K562 (cell line): ENCODE measurements around the gene GAMT. TPM values are rescaled to one million over a fixed set of nuclear protein-coding genes. Genes with fewer than 3 reads are reported as not detected.
A peak's percentile ranks its signal among the peaks of the same experiment; 100 is the strongest.

ENCODE experiments used
- ATAC-seq: fragments of 200-7000 bp; cut with Tn5 transposase; 3 replicates; pipeline ENCODE4 v1.9.1; 2020; ENCODE audit warnings: moderate library complexity
- BruUV-seq: library from RNA; stranded (reverse); fragments of 400-500 nt; replicated peaks from 2 replicates; lab custom pipeline; 2021; lab: Mats Ljungman, UMichigan
- CTCF ChIA-PET: fragments of 300-600 bp; formaldehyde crosslinking; extraction: SDS; loops from one replicate; lab custom pipeline; 2021; ENCODE audit warnings: low intra/inter-chr PET ratio; lab: Yijun Ruan, JAX
- POLR2A ChIA-PET: fragments of 300-600, 350-650 bp; sonication (Branson Sonifier 250); formaldehyde crosslinking; extraction: SDS; loops from one replicate; lab custom pipeline; 2021; ENCODE audit warnings: antibody characterized with exemption, inconsistent platforms; lab: Yijun Ruan, JAX
- DNase-seq, 4 experiments: peaks; one replicate each; pipeline versions ENCODE4 v3.0.0 to v3.0.0-alpha.2; 2011 to 2018; ENCODE audit warnings: low spot score in 3 of 4, mixed read lengths in 3 of 4; ENCODE audit errors: extremely low read depth in 1 of 4
- FAIRE-seq: peaks from 2 replicates; lab custom pipeline; 2011; peaks lifted over from hg19 to GRCh38; lab: Jason Lieb, UNC
- H2AFZ ChIP-seq: 2 replicates; pipeline ENCODE4 v1.6.0; 2011; ENCODE audit warnings: low read depth, low read length, control low read depth, inconsistent platforms
- H3K27ac ChIP-seq: fragments of 200-600 bp; 3 replicates; pipeline ENCODE4 v1.8.0; 2011; ENCODE audit warnings: low read depth, mild to moderate bottlenecking, control low read depth, inconsistent platforms, low read length, moderate library complexity, mixed read lengths; ENCODE audit errors: extremely low read depth
- H3K27me3 ChIP-seq, 2 experiments: fragments of 300-600 bp in 1 of 2; 2 replicates in 1 of 2; 3 replicates in 1 of 2; pipeline versions ENCODE4 v1.6.0 to v1.8.0; 2011; ENCODE audit warnings: inconsistent platforms in 2 of 2, low read length in 2 of 2, mild to moderate bottlenecking in 1 of 2, mixed read lengths in 1 of 2, moderate library complexity in 1 of 2; ENCODE audit not compliant: control insufficient read depth in 2 of 2, insufficient read depth in 2 of 2
- H3K36me3 ChIP-seq: fragments of 300-600 bp; 3 replicates; pipeline ENCODE4 v1.8.0; 2011; ENCODE audit warnings: mild to moderate bottlenecking, low read length, inconsistent platforms; ENCODE audit not compliant: control insufficient read depth, insufficient read depth
- H3K4me1 ChIP-seq, 2 experiments: fragments of 200-600 bp in 1 of 2; replicated peaks in 1 of 2; 2 replicates in 1 of 2; 3 replicates in 1 of 2; pipeline versions ENCODE4 v1.5.1 to v1.8.0; 2011; ENCODE audit warnings: inconsistent platforms in 2 of 2, low read length in 2 of 2, mild to moderate bottlenecking in 1 of 2, mixed read lengths in 1 of 2, moderate library complexity in 1 of 2; ENCODE audit not compliant: control insufficient read depth in 2 of 2, insufficient read depth in 2 of 2
- H3K4me2 ChIP-seq: 2 replicates; pipeline ENCODE4 v1.6.1; 2011; ENCODE audit warnings: low read length, control low read depth, inconsistent platforms, mixed read lengths; ENCODE audit not compliant: insufficient read depth
- H3K4me3 ChIP-seq: fragments of 200-600 bp; sonication (generic), shearing (Covaris generic); 2 replicates; pipeline ENCODE4 v1.5.1; 2016; ENCODE audit warnings: control low read depth, inconsistent platforms
- H3K79me2 ChIP-seq: fragments of 200-600 bp; 3 replicates; pipeline ENCODE4 v1.8.0; 2011; ENCODE audit warnings: low read length, inconsistent platforms; ENCODE audit not compliant: control insufficient read depth, insufficient read depth
- H3K9ac ChIP-seq, 2 experiments: 2 replicates each; pipeline versions ENCODE4 v1.6.0 to v1.6.1; 2011; ENCODE audit warnings: low read depth in 2 of 2, low read length in 2 of 2, control low read depth in 1 of 2, inconsistent platforms in 1 of 2, mild to moderate bottlenecking in 1 of 2, mixed read lengths in 1 of 2; ENCODE audit not compliant: insufficient read depth in 1 of 2
- H3K9me1 ChIP-seq: one replicate; pipeline ENCODE4 v1.6.0; 2011; ENCODE audit warnings: inconsistent platforms, mild to moderate bottlenecking, low read length, moderate library complexity; ENCODE audit not compliant: control insufficient read depth, insufficient read depth
- H3K9me3 ChIP-seq: replicated peaks from 2 replicates; pipeline ENCODE4 v1.5.1; 2011; ENCODE audit warnings: low read depth, low read length, inconsistent platforms; ENCODE audit not compliant: control insufficient read depth, insufficient read depth
- H4K20me1 ChIP-seq: replicated peaks from 2 replicates; pipeline ENCODE4 v1.6.1; 2011; ENCODE audit warnings: low read length, inconsistent platforms, mixed read lengths; ENCODE audit not compliant: control insufficient read depth, insufficient read depth
- E2F3 ChIP-seq: fragments of 250-450 bp; sonication (Bioruptor Pico); IDR thresholded peaks from 2 replicates; pipeline ENCODE4 v1.4.0; 2020; ENCODE audit warnings: mild to moderate bottlenecking
- GABPB1 ChIP-seq: sonication (generic); formaldehyde crosslinking; IDR thresholded peaks from 2 replicates; pipeline ENCODE4 v1.8.0; 2022; ENCODE audit warnings: mild to moderate bottlenecking, missing genetic modification reagents
- MAX ChIP-seq: sonication (generic); formaldehyde crosslinking; IDR thresholded peaks from 2 replicates; pipeline ENCODE4 v1.9.0; 2022; ENCODE audit warnings: mild to moderate bottlenecking, missing genetic modification reagents
- NR2C1 ChIP-seq, 2 experiments: fragments of 450-650 bp; IDR thresholded peaks; 2 replicates each; pipeline ENCODE4 v1.6.1; 2017; ENCODE audit warnings: mild to moderate bottlenecking in 2 of 2, antibody characterized with exemption in 1 of 2, inconsistent platforms in 1 of 2, missing compliant biosample characterization in 1 of 2, missing genetic modification characterization in 1 of 2
- POLR2B ChIP-seq: fragments of 450-650 bp; IDR thresholded peaks from 2 replicates; pipeline ENCODE4 v1.6.1; 2018; ENCODE audit warnings: low read depth; ENCODE audit not compliant: partially characterized antibody
- POLR2G ChIP-seq: fragments of 200-400 bp; formaldehyde crosslinking; IDR thresholded peaks from 2 replicates; pipeline ENCODE4 v1.6.1; 2017; ENCODE audit warnings: low read depth, mild to moderate bottlenecking, antibody characterized with exemption, low read length, moderate library complexity
- TCF15 ChIP-seq: fragments of 250-450 bp; sonication (Bioruptor Pico); IDR thresholded peaks from 2 replicates; pipeline ENCODE4 v1.8.0; 2022; ENCODE audit warnings: moderate library complexity, mild to moderate bottlenecking, inconsistent platforms
- ZNF740 ChIP-seq, 3 experiments: fragments of 200-800 bp in 1 of 3; sonication (Bioruptor generic) in 1 of 3; sonication (generic) in 1 of 3; formaldehyde crosslinking in 1 of 3; IDR thresholded peaks; 2 replicates each; pipeline versions ENCODE4 v1.6.1 to v1.8.0; 2016 to 2022; ENCODE audit warnings: mild to moderate bottlenecking in 2 of 3, missing compliant biosample characterization in 2 of 3, missing genetic modification characterization in 2 of 3, missing genetic modification reagents in 1 of 3
- WGBS: fragments of 100-300 bp; shearing (Covaris generic); methylation state at CpG from one replicate; pipeline ENCODE4 v1.1.6; 2016; ENCODE audit warnings: low coverage, mixed read lengths; ENCODE audit not compliant: insufficient coverage; ENCODE audit errors: missing lambda C conversion rate; 5-methylcytosine and 5-hydroxymethylcytosine counted together
- in situ Hi-C: fragments of 300-500 bp; cut with MboI; formaldehyde crosslinking; loops from 4 replicates; pipeline ENCODE4 v1.15.0; 2018; ENCODE audit warnings: inconsistent platforms, mixed read lengths
- intact Hi-C: fragments of 100-400 bp; cut with micrococcal nuclease; formaldehyde crosslinking; loops from 2 replicates; pipeline ENCODE4 v1.14.2; 2022
- polyA plus RNA-seq, 8 experiments: library from polyadenylated mRNA; depleted of rRNA in 4 of 8; stranded (reverse) in 5 of 8; unstranded in 3 of 8; fragments of >200 nt; fragmentation: Nextera tagmentation in 2 of 8; fragmentation: Illumina TruSeq in 1 of 8; extraction: Ambion mirVana in 2 of 8; extraction: Trizol in 1 of 8; gene quantifications; 2 replicates each; pipeline versions ENCODE4 v1.2.1 to v1.2.3, GENCODE V29; 2011 to 2014; ENCODE audit warnings: inconsistent platforms in 1 of 8, missing spikeins in 1 of 8
- total RNA-seq, 7 experiments: library from RNA; depleted of rRNA in 6 of 7; stranded (reverse); fragments of >200 nt in 6 of 7; fragmentation: Illumina TruSeq in 2 of 7; extraction: Trizol in 2 of 7; gene quantifications; 2 replicates each; pipeline versions ENCODE4 v1.2.1 to v1.2.3, GENCODE V29; 2011 to 2021; ENCODE audit warnings: low replicate concordance in 1 of 7

The GAMT gene
- total and polyA plus RNA-seq, 9 of the 15 experiments (the other 6 are each of a cell fraction or from before 2014, with no cell fraction given) = 1.3 to 35.3 (median 27.2) TPM

GRCh38 chr19:1434040-1434366 lies 32.7 kb upstream of the GAMT start:
- CTCF ChIA-PET = no interaction called here

GRCh38 chr19:1433119-1434039 lies 32.0 kb upstream of the GAMT start:
- peak overlapping the region in 1 of 2 experiments; percentile 78; a peak in 2 of 4 replicates for H3K9ac ChIP-seq
- POLR2A ChIA-PET = interaction anchor here (0.7 to 7.0 kb wide), 3 partner anchors 10 to 335 kb away, joined by 3 to 52 read pairs (median 5); no protein-coding TSS in a partner anchor
- H3K27ac ChIP-seq = no peak overlapping the region

More at GRCh38 chr19:1434040-1434366, 32.7 kb upstream of the GAMT start:
- Histone ChIP-seq H3K79me2 (peaks cover 21% of the 10 kb centered on the region), H3K4me2 (no peak overlapping the region), H3K9ac (peak overlapping the region in 1 of 2 experiments; percentile 78; a peak in 2 of 4 replicates), H3K9me3 (no peaks in the 10 kb centered on the region), H4K20me1 (peaks cover 21% of the 10 kb centered on the region), H2AFZ (no peak overlapping the region), H3K36me3 (peaks cover 62% of the 10 kb centered on the region; the same call in 2 of the 3 replicates), H3K4me3 (no peak overlapping the region), H3K27ac (peak overlapping the region; percentile 71; the same call in 1 of the 3 replicates), H3K4me1 (peaks cover 15 to 80% of the 10 kb centered on the region in 2 experiments; a peak in 4 of 5 replicates), H3K9me1 (peaks cover 3% of the 10 kb centered on the region), H3K27me3 (no peaks in the 10 kb centered on the region)
- peak; percentile 18; the same call in 1 of the 2 replicates for TF ChIP-seq MAX (CRISPR knock-in tag)
- TF ChIP-seq E2F3 (CRISPR knock-in tag) = no peak
- ATAC-seq = no peak
- intact Hi-C loops = no loop called here
- in situ Hi-C loops = no loop called here
- FAIRE-seq = no peak
- WGBS = 95% methylated on average over 16 of the region's 17 CpGs
- DNase-seq = no peak
- BruUV-seq = no TSS peak
- POLR2A ChIA-PET = interaction anchor here (0.6 to 7.0 kb wide), 3 partner anchors 11 to 132 kb away, joined by 4 to 52 read pairs (median 5); no protein-coding TSS in a partner anchor

More at GRCh38 chr19:1433119-1434039, 32.0 kb upstream of the GAMT start:
- ATAC-seq (no peak), DNase-seq (no peak), FAIRE-seq (no peak)
- Histone ChIP-seq H3K27me3 (no peaks in the 10 kb centered on the region), H3K4me2 (no peak overlapping the region), H4K20me1 (peaks cover 20% of the 10 kb centered on the region), H3K4me1 (peaks cover 15 to 81% of the 10 kb centered on the region in 2 experiments; a peak in 4 of 5 replicates), H3K9me1 (peaks cover 3% of the 10 kb centered on the region), H3K4me3 (no peak overlapping the region), H3K36me3 (peaks cover 68% of the 10 kb centered on the region; the same call in 2 of the 3 replicates), H2AFZ (no peak overlapping the region), H3K9me3 (no peaks in the 10 kb centered on the region), H3K79me2 (peaks cover 15% of the 10 kb centered on the region)
- CTCF ChIA-PET = no interaction called here
- in situ Hi-C loops = no loop called here
- 93% methylated on average over 30 of the region's 47 CpGs for WGBS
- intact Hi-C loops = no loop called here
- TF ChIP-seq GABPB1 = peak; percentile 48; the same call in 1 of the 2 replicates
- peak; percentile 61; the same call in 1 of the 2 replicates for TF ChIP-seq POLR2G
- TF ChIP-seq TCF15 (CRISPR knock-in tag) = no peak
- TF ChIP-seq POLR2B = no peak
- TF ChIP-seq NR2C1 (IDR thresholded peaks at IDR 0.05) = peak; percentile 78
- TF ChIP-seq NR2C1 (tag; IDR thresholded peaks at IDR 0.05) = no peak
- peak; percentile 60; the same call in 1 of the 2 replicates for TF ChIP-seq ZNF740 (CRISPR knock-in tag; IDR thresholded peaks at IDR 0.05)
- TF ChIP-seq ZNF740 (tag; IDR thresholded peaks at IDR 0.05) = no peak
- no TSS peak for BruUV-seq
